K562 (cell line): ENCODE measurements around the gene PLD6. TPM values are rescaled to one million over a fixed set of nuclear protein-coding genes. Genes with fewer than 3 reads are reported as not detected.

ENCODE experiments used
- ATAC-seq: fragments of 200-7000 bp; cut with Tn5 transposase; 3 replicates; pipeline ENCODE4 v1.9.1; 2020; ENCODE audit warnings: moderate library complexity
- BruUV-seq: library from RNA; stranded (reverse); fragments of 400-500 nt; replicated peaks from 2 replicates; lab custom pipeline; 2021; lab: Mats Ljungman, UMichigan
- CTCF ChIA-PET: fragments of 300-600 bp; formaldehyde crosslinking; extraction: SDS; loops from one replicate; lab custom pipeline; 2021; ENCODE audit warnings: low intra/inter-chr PET ratio; lab: Yijun Ruan, JAX
- POLR2A ChIA-PET: fragments of 300-600, 350-650 bp; sonication (Branson Sonifier 250); formaldehyde crosslinking; extraction: SDS; loops from one replicate; lab custom pipeline; 2021; ENCODE audit warnings: antibody characterized with exemption, inconsistent platforms; lab: Yijun Ruan, JAX
- DNase-seq, 4 experiments: peaks; one replicate each; pipeline versions ENCODE4 v3.0.0 to v3.0.0-alpha.2; 2011 to 2018; ENCODE audit warnings: low spot score in 3 of 4, mixed read lengths in 3 of 4; ENCODE audit errors: extremely low read depth in 1 of 4
- FAIRE-seq: peaks from 2 replicates; lab custom pipeline; 2011; peaks lifted over from hg19 to GRCh38; lab: Jason Lieb, UNC
- H2AFZ ChIP-seq: 2 replicates; pipeline ENCODE4 v1.6.0; 2011; ENCODE audit warnings: low read depth, low read length, control low read depth, inconsistent platforms
- H3K27ac ChIP-seq: fragments of 200-600 bp; 3 replicates; pipeline ENCODE4 v1.8.0; 2011; ENCODE audit warnings: low read depth, mild to moderate bottlenecking, control low read depth, inconsistent platforms, low read length, moderate library complexity, mixed read lengths; ENCODE audit errors: extremely low read depth
- H3K27me3 ChIP-seq, 2 experiments: fragments of 300-600 bp in 1 of 2; 2 replicates in 1 of 2; 3 replicates in 1 of 2; pipeline versions ENCODE4 v1.6.0 to v1.8.0; 2011; ENCODE audit warnings: inconsistent platforms in 2 of 2, low read length in 2 of 2, mild to moderate bottlenecking in 1 of 2, mixed read lengths in 1 of 2, moderate library complexity in 1 of 2; ENCODE audit not compliant: control insufficient read depth in 2 of 2, insufficient read depth in 2 of 2
- H3K36me3 ChIP-seq: fragments of 300-600 bp; 3 replicates; pipeline ENCODE4 v1.8.0; 2011; ENCODE audit warnings: mild to moderate bottlenecking, low read length, inconsistent platforms; ENCODE audit not compliant: control insufficient read depth, insufficient read depth
- H3K4me1 ChIP-seq, 2 experiments: fragments of 200-600 bp in 1 of 2; replicated peaks in 1 of 2; 2 replicates in 1 of 2; 3 replicates in 1 of 2; pipeline versions ENCODE4 v1.5.1 to v1.8.0; 2011; ENCODE audit warnings: inconsistent platforms in 2 of 2, low read length in 2 of 2, mild to moderate bottlenecking in 1 of 2, mixed read lengths in 1 of 2, moderate library complexity in 1 of 2; ENCODE audit not compliant: control insufficient read depth in 2 of 2, insufficient read depth in 2 of 2
- H3K4me2 ChIP-seq: 2 replicates; pipeline ENCODE4 v1.6.1; 2011; ENCODE audit warnings: low read length, control low read depth, inconsistent platforms, mixed read lengths; ENCODE audit not compliant: insufficient read depth
- H3K4me3 ChIP-seq: fragments of 200-600 bp; sonication (generic), shearing (Covaris generic); 2 replicates; pipeline ENCODE4 v1.5.1; 2016; ENCODE audit warnings: control low read depth, inconsistent platforms
- H3K79me2 ChIP-seq: fragments of 200-600 bp; 3 replicates; pipeline ENCODE4 v1.8.0; 2011; ENCODE audit warnings: low read length, inconsistent platforms; ENCODE audit not compliant: control insufficient read depth, insufficient read depth
- H3K9ac ChIP-seq, 2 experiments: 2 replicates each; pipeline versions ENCODE4 v1.6.0 to v1.6.1; 2011; ENCODE audit warnings: low read depth in 2 of 2, low read length in 2 of 2, control low read depth in 1 of 2, inconsistent platforms in 1 of 2, mild to moderate bottlenecking in 1 of 2, mixed read lengths in 1 of 2; ENCODE audit not compliant: insufficient read depth in 1 of 2
- H3K9me1 ChIP-seq: one replicate; pipeline ENCODE4 v1.6.0; 2011; ENCODE audit warnings: inconsistent platforms, mild to moderate bottlenecking, low read length, moderate library complexity; ENCODE audit not compliant: control insufficient read depth, insufficient read depth
- H3K9me3 ChIP-seq: replicated peaks from 2 replicates; pipeline ENCODE4 v1.5.1; 2011; ENCODE audit warnings: low read depth, low read length, inconsistent platforms; ENCODE audit not compliant: control insufficient read depth, insufficient read depth
- H4K20me1 ChIP-seq: replicated peaks from 2 replicates; pipeline ENCODE4 v1.6.1; 2011; ENCODE audit warnings: low read length, inconsistent platforms, mixed read lengths; ENCODE audit not compliant: control insufficient read depth, insufficient read depth
- CBFA2T3 ChIP-seq: fragments of 450-650 bp; IDR thresholded peaks from 2 replicates; pipeline ENCODE4 v1.6.1; 2017
- NBN ChIP-seq: fragments of 450-650 bp; IDR thresholded peaks from 2 replicates; pipeline ENCODE4 v1.6.1; 2016; ENCODE audit warnings: low read depth, mild to moderate bottlenecking
- RBM22 ChIP-seq: fragments of 200-400 bp; formaldehyde crosslinking; IDR thresholded peaks from 2 replicates; pipeline ENCODE4 v1.6.1; 2018; ENCODE audit warnings: low read length, low read depth; ENCODE audit not compliant: poor library complexity, severe bottlenecking
- ZNF121 ChIP-seq: sonication (generic); formaldehyde crosslinking; conservative IDR thresholded peaks from 2 replicates; pipeline ENCODE4 v1.8.0; 2022; ENCODE audit warnings: missing genetic modification reagents
- WGBS: fragments of 100-300 bp; shearing (Covaris generic); methylation state at CpG from one replicate; pipeline ENCODE4 v1.1.6; 2016; ENCODE audit warnings: low coverage, mixed read lengths; ENCODE audit not compliant: insufficient coverage; ENCODE audit errors: missing lambda C conversion rate; 5-methylcytosine and 5-hydroxymethylcytosine counted together
- in situ Hi-C: fragments of 300-500 bp; cut with MboI; formaldehyde crosslinking; loops from 4 replicates; pipeline ENCODE4 v1.15.0; 2018; ENCODE audit warnings: inconsistent platforms, mixed read lengths
- intact Hi-C: fragments of 100-400 bp; cut with micrococcal nuclease; formaldehyde crosslinking; loops from 2 replicates; pipeline ENCODE4 v1.14.2; 2022
- polyA plus RNA-seq, 8 experiments: library from polyadenylated mRNA; depleted of rRNA in 4 of 8; stranded (reverse) in 5 of 8; unstranded in 3 of 8; fragments of >200 nt; fragmentation: Nextera tagmentation in 2 of 8; fragmentation: Illumina TruSeq in 1 of 8; extraction: Ambion mirVana in 2 of 8; extraction: Trizol in 1 of 8; gene quantifications; 2 replicates each; pipeline versions ENCODE4 v1.2.1 to v1.2.3, GENCODE V29; 2011 to 2014; ENCODE audit warnings: inconsistent platforms in 1 of 8, missing spikeins in 1 of 8
- total RNA-seq, 7 experiments: library from RNA; depleted of rRNA in 6 of 7; stranded (reverse); fragments of >200 nt in 6 of 7; fragmentation: Illumina TruSeq in 2 of 7; extraction: Trizol in 2 of 7; gene quantifications; 2 replicates each; pipeline versions ENCODE4 v1.2.1 to v1.2.3, GENCODE V29; 2011 to 2021; ENCODE audit warnings: low replicate concordance in 1 of 7
- TF ChIP-seq, protein P1 (sequence below): IDR thresholded peaks from 3 replicates; pipeline ENCODE4 v1.6.1; 2011; ENCODE audit warnings: borderline replicate concordance, mild to moderate bottlenecking, moderate library complexity; ENCODE audit not compliant: insufficient read length; ENCODE audit errors: extremely low read depth

The PLD6 gene
- total and polyA plus RNA-seq, 9 of the 15 experiments (the other 6 are each of a cell fraction or from before 2014, with no cell fraction given) = 3.6 to 15.6 (median 10.0) TPM

- in situ Hi-C loops (no loop called here), intact Hi-C loops (no loop called here)
- H3K27ac ChIP-seq = no peak overlapping the region
- POLR2A ChIA-PET = interaction anchor here (0.6 to 0.7 kb wide), 2 partner anchors 32 to 56 kb away, joined by 3 read pairs; no protein-coding TSS in a partner anchor
- BruUV-seq = no TSS peak
- FAIRE-seq (no peak), DNase-seq (no peak), ATAC-seq (no peak)
- H3K9ac ChIP-seq = no peak overlapping the region
- H3K4me2 ChIP-seq = no peak overlapping the region
- no peaks in the 10 kb centered on the region for H3K27me3 ChIP-seq
- H4K20me1 ChIP-seq = no peaks in the 10 kb centered on the region
- H3K9me3 ChIP-seq = no peaks in the 10 kb centered on the region
- CTCF ChIA-PET = no interaction called here
- H3K36me3 ChIP-seq = peaks cover 27% of the 10 kb centered on the region; the same call in 2 of the 3 replicates
- H3K4me3 ChIP-seq = no peak overlapping the region
- H2AFZ ChIP-seq = no peak overlapping the region
- peaks cover 0 to 4% of the 10 kb centered on the region in 2 experiments; a peak in 2 of 5 replicates for H3K4me1 ChIP-seq
- TF ChIP-seq RBM22 (peak; percentile 32), ZNF121 (CRISPR knock-in tag) (no peak), NBN (no peak), CBFA2T3 (no peak)
- TF ChIP-seq, protein P1, sequence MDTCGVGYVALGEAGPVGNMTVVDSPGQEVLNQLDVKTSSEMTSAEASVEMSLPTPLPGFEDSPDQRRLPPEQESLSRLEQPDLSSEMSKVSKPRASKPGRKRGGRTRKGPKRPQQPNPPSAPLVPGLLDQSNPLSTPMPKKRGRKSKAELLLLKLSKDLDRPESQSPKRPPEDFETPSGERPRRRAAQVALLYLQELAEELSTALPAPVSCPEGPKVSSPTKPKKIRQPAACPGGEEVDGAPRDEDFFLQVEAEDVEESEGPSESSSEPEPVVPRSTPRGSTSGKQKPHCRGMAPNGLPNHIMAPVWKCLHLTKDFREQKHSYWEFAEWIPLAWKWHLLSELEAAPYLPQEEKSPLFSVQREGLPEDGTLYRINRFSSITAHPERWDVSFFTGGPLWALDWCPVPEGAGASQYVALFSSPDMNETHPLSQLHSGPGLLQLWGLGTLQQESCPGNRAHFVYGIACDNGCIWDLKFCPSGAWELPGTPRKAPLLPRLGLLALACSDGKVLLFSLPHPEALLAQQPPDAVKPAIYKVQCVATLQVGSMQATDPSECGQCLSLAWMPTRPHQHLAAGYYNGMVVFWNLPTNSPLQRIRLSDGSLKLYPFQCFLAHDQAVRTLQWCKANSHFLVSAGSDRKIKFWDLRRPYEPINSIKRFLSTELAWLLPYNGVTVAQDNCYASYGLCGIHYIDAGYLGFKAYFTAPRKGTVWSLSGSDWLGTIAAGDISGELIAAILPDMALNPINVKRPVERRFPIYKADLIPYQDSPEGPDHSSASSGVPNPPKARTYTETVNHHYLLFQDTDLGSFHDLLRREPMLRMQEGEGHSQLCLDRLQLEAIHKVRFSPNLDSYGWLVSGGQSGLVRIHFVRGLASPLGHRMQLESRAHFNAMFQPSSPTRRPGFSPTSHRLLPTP = no peak
- WGBS = 91% methylated on average over 14 of the region's 23 CpGs
- H3K9me1 ChIP-seq = peaks cover 3% of the 10 kb centered on the region
- no peaks in the 10 kb centered on the region for H3K79me2 ChIP-seq
These were observed 40.3 kb downstream of the PLD6 start for GRCh38 chr17:17165666-17166308.
